ENCODE results near the gene MBNL2.
A peak's percentile ranks its signal among the peaks of the same experiment; 100 is the strongest.

The MBNL2 gene

GRCh38 chr13:97307118-97307881 is 85.2 kb downstream of the MBNL2 start:
- no peak for DNase-seq

GRCh38 chr13:97307882-97308624 is 85.9 kb downstream of the MBNL2 start:
- DNase-seq = peak; percentile 71

DNA sequence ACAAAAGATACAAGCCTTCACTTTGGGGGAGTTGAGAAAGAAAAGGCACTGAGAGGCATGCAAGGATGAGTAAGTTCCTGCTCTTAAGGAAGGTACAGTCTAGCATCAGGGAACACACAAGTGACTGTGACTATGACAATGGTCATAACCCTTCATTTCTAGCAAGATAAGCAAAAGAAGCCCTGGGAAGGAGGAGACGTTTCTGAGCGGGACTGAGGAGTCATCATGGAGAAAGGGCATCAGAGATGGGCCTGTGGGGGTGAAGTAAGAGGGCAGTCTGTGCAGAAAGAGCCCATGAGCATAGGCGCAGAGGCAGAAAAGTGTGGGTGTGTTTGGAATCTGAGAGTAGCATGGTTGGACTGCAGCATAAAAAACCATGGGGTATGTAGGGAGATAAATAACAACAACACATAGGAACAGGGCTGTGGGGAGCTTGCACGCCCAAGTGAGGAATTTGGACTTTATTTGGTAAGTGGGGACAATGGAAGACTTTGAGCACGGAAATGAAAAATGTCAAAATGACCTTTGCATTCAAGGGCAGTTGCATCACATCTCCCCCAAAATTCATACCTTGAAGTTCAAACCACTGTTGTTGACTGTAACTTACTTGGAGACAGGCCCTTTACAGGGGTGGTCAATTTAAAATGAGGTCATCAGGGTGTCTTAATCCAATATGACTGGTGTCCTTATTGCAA is 86.7 kb downstream of the MBNL2 start:
- DNase-seq = no peak

- no peak for DNase-seq
These were observed 88.8 kb downstream of the MBNL2 start for GRCh38 chr13:97310809-97311436.

DNA sequence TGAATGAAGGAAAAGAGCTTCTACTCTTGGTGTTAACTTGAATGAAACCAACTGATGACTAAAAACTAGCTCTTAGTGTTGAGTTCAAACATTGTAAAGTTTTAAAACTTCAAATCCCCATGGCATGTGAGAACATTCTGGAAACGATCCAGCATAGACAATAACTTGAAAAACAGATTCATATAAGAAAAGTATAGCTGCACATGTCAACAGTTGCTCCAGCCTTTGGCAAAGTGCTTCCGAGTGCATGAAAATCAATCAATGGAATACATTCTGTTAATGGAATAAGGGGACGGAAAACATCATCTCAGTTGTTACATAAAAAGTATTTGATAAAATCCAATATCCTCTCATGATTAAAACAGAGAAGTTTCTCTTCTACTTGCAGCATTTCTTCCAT is 89.8 kb downstream of the MBNL2 start:
- no peak for DNase-seq

- no peak for DNase-seq
These were observed 91.6 kb downstream of the MBNL2 start for GRCh38 chr13:97313551-97314260.

DNA sequence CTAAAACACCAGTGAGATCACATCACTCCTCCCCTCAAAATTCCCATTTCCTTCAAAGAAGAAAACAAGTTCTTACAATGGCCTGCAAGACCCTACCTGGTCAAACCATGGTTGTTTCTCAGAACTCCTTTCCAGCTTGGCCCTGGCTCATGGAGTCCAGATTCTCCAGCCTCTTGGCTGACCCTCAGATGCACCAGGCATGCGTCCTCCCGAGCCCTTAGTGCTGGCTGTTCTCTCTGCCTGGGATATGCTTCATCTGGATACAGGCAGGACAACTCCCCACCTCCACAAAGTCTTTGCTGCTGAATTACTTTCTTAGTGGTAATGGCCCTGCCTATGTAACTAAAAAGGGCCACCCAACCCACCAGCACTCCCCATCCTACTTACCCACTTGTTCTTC is 94.3 kb downstream of the MBNL2 start:
- DNase-seq = no peak

DNA sequence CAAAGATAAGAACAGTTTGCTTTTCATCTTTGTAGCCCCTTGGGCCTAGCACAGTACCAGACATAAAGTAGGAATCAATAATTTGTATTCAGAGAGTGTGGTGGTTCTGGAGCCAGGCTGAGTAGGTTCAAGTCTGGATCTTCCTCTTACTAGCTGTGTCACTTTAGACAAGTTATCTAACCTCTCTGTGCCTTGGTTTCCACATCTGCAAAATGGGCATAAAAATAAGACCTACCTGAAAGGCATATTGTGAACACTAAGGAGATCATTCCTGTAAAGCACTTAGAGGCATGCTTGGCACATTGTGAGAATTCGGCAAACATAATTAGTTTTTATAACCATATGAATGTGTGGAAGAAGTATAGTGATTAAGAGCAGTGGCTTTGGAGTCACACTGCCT is 95.8 kb downstream of the MBNL2 start:
- DNase-seq = no peak

- no peak for DNase-seq
These were observed 96.4 kb downstream of the MBNL2 start for GRCh38 chr13:97318532-97318931.

- DNase-seq = no peak
These were observed 97.1 kb downstream of the MBNL2 start for GRCh38 chr13:97319113-97319720.

- no peak for DNase-seq
These were observed 99.0 kb downstream of the MBNL2 start for GRCh38 chr13:97321101-97321500.

- DNase-seq = no peak
These were observed 99.6 kb downstream of the MBNL2 start for GRCh38 chr13:97321616-97322321.

GRCh38 chr13:97322740-97323342 is 100.7 kb downstream of the MBNL2 start:
- peak; percentile 71 for DNase-seq

DNA sequence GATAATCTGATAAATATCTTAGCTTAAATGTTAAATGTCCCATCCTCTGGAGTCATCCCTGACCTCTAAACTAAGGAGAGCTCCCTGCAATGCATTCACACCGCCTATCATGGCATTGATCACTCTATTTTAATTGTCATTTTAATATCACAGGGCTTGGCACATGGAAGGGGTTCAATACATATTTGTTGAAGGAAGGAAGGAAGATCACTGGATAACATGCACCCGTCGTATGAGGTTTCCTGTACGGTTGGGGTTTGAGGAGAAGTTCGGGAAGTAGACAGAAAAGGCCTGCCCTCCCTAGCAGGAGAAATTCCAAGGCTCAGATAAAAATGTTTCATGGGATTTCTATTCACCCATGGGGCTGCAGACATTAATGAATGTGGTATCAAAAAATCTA is 102.0 kb downstream of the MBNL2 start:
- DNase-seq = no peak

DNA sequence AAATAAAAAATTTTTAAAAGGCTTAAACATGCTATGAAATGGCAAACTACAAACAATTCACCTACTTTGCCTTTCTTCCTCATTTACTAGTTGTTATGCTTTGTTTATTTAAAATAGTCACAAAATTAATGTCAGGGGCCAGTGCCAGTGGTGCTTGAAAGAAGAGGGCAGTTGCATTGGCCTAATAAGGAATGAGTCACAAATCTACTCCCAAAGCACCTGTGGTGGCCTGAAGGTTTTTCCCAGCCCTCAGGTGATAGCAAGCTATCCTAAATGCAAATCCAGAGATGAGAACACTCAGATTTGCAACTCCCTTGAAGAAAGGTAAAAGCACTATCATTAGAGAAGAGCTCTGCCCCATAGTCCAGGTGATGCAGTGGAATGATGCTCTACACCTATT is 103.6 kb downstream of the MBNL2 start:
- DNase-seq = no peak

DNA sequence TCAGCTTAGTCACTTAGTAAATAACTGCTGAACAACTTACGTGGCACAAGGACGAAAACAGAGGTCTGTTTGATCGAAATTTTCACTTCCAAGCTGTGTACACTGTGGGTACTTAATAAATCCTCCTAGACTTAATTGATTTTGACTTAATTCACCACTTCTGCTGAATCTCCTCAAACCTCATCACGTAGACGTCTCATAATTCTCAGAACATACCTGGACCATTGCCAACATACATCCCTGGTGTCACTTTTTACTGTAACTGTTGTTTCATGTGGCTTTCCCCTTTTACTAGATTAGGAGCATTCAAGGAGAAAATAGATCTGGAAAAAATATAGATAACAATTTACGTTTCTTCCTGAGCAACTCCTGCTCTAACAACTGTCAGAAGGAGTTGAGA is 105.0 kb downstream of the MBNL2 start:
- DNase-seq = no peak

DNA sequence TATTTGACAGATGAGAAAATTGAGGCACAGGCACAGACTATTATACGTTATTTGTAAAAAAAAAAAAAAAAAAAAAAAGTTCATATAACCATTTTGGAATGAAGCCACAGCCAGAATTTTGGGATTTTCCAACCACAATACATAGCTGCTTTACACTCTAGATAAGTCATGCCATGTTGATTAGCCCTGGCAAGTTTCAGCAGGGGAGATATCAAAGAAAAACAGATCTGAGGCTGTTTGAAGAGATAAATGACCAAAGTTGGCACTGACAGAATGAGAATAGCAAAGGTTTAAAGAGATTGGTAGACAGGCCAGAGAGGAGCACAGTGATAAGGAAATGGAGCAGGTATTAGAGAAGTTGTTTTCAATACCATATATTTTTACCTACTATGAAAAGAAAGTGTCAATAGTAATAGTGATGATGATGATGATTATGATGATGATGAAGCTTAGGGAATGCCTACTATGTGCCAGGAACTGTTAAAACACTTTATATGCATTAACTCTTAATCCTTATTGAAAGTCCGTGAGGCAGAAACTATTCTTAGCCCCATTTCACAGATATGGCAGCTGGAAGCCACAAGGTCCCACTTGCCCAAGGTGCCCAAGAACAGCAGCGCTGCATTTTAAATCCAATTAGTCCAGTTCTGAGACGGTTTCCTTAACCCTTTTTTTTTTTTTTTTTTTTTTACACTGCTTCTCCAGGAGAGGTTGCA is 105.5 kb downstream of the MBNL2 start:
- DNase-seq = no peak

GRCh38 chr13:97328222-97328790 is 106.2 kb downstream of the MBNL2 start:
- peak; percentile 82 for DNase-seq

DNA sequence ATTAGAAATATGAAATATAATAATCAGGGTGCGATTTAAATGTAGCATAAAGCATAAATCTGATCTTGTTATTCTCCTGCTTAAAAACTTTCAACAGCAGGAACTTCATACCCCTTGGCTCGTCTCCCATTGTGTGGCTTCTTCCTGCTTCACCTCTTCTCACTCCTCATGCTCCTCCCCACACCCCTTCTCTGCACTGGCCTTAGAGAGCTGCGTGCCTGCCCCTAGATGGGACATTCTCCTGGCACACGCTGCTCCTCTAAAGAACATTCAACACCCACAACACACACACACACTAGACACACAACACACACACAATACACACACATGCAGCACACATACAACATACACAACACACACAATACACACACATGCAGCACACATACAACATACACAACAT is 107.2 kb downstream of the MBNL2 start:
- no peak for DNase-seq

DNA sequence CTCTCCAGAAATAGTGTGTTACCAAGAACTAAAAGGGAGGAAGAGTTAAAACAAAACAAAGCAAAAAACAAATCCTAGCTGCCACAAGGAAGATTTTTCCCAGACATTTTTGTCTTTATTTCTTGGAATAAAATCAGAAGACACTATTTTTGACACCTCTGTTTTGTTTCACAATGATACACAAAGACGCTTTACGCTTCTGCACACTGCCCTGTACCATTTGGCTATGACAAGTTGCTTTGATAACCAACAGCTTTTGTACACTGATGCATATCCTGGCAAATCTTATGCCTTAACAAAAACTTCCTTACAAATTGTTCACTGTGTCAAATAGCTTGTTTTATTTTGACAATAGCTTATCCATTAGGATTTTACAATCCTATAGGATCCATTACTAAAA is 108.3 kb downstream of the MBNL2 start:
- DNase-seq = no peak

All from fibroblast of skin of right quadriceps (primary cell).